Kasumi-1 (cell line): ENCODE results near the gene RHOD.

ENCODE experiments used
- DNase-seq, 2 experiments: peaks; one replicate each; lab custom pipeline; 2025; lab: John Stamatoyannopoulos, UW

The RHOD gene

DNA sequence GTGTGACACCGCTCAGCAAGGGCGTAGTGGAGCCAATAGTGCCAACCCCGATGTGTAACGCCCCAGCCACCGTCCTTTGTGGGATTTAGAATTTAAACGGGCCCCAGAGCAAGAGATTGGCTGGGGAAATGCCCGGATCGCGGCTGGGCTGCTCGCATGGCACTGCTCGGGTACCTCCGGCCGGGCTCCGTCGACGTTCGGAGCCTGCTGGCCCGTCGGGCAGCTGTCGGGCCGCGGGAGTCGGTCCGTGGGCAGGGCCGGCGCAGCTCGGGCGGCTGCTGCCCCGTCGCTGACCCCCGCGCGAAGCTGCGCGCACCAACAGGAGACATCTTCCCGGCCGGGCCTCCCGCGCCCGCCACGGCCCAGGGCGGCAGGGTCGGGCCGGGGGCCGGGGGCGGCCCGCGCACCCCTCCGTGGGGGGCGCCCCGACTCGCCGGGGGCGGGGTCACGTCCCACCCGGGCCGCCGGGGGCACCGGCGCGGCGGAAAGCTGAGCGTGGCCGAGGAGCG is 61.1 kb downstream of the RHOD start:
- peak; percentile 44 to 54 for DNase-seq

DNA sequence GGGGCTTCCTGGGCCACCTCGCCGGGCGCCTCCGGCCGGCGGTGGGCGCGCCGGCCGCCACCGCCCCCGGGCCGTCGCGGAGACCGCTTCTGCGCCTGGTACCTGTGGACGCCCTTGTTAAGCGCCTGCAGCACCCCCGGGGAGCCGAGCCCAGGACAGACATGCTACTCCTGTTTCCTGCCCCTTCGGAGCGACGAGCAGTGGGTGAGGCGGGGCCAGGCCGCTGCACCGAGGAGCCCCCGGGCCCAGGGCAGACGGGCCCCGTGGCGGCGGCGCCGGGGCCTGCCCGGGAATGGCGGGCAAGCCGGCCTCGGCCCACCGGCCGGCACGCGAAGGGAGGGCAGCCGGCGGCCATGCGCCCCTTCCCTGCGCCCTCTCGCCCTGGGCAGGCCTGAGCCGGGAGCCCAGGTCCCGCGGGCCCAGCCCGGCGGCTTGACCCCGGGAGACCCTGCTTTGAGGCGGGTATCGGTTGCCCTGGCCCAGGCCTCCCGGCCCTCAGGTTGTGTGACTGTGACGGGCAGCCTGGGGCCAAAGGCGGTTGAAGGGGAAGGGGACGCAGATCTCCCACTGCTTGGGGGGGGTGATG is 61.6 kb downstream of the RHOD start:
- peak; percentile 12 to 19 for DNase-seq

DNA sequence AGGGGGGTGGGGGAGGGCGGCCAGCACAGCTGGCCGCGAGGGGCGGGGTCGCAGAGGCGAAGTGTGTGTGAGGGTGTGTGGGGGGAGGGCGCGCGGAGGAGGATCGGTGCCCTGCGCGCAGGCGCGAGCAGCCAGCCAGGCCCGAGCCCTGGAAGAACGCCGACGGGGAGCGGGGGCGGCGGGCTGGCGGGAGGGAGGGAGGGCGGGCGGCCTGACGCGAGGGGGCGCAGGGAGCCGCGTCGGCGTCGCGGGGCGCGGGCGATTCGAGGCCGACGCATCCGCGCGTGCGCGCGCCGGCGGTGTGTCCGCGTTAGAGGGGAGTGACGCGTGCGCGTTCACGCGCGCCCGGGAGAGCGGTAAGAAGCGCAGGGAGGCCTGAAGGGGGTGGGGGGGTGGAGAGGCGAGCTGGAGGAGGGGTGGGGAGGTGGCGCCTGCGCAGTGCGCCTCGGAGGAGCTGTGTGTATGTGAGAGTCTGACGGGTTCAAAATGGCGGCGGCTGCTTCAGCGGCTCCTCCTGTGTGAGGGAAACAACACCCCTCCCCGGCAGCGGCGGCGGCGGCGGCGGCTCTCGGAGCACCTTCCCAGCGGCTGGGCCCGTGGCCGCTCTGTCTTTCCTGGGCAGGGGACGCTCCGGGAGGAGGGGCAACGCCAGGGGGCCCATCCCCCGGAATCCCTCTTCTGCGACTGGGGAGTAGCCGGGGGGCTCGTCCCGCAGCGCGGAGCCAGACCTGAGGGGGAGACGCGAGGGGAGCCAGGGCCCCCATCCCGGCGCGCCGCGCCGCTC is 62.3 kb downstream of the RHOD start, which contains the start of gene KDM2A:
KDM2A (plus strand) TSS at position 463 of the 784 bp plus-strand sequence. CDS start 2,054 bp downstream, outside the sequence.
- DNase-seq = peak; percentile 98

DNA sequence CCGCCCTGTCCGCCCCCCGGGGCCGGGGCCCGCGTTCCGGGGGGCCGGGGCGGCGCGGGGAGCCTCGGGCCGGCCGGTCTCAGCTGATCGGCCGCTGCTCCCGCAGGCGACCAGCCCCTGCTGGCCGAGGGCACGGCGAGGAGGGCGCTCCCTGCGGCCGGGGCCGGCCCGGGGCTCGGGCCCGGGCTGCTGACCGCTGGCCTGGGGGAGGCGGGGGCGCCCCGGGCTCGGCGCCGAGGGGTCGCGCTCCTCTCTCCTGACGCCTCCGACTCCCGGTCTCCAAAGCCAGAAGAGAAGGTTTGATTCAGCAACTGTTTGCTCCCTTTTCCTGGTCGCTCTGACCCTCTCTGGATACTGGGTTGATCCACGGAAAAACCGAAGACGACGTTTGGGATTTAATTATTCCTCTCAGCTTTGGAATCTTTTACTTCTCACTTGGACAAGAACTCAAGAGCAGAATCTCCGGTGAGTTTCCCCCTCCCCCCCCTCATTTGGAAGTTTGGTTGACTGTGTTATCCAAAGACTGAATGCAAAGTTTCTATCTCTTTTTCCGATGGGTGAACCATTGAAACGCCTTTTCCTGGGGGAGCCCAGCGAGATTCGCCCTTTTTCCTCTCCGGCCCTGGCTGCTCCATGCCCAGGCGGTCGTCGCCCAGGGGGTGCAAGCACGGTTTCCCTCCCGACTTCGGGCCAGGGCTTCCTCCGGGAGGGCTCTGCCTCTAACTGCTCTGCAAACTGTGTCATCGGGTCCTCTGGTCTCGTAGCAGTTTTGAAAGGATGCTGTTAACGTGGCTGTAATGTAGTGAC is 63.1 kb downstream of the RHOD start:
- peak in 1 of 2 experiments; percentile 18 for DNase-seq

DNA sequence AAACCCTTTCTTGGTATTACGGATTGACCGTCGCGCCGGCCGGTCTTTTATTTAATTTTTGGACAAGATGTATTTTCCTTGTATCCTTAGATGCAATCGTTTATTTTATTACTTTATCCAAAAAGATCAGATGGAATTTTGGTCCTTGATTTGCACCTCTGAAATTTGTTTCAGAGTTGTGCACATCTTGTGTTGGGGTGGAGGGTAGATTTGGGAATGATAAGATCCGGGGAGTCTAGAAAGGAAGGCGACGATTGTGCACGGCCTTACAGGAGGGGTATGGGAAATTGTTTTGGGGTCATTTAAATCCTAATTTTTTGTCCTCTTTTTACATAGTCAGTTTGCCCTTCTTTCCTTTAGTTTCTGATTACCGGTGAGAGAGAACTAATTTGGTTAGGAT is 63.8 kb downstream of the RHOD start:
- DNase-seq = no peak

DNA sequence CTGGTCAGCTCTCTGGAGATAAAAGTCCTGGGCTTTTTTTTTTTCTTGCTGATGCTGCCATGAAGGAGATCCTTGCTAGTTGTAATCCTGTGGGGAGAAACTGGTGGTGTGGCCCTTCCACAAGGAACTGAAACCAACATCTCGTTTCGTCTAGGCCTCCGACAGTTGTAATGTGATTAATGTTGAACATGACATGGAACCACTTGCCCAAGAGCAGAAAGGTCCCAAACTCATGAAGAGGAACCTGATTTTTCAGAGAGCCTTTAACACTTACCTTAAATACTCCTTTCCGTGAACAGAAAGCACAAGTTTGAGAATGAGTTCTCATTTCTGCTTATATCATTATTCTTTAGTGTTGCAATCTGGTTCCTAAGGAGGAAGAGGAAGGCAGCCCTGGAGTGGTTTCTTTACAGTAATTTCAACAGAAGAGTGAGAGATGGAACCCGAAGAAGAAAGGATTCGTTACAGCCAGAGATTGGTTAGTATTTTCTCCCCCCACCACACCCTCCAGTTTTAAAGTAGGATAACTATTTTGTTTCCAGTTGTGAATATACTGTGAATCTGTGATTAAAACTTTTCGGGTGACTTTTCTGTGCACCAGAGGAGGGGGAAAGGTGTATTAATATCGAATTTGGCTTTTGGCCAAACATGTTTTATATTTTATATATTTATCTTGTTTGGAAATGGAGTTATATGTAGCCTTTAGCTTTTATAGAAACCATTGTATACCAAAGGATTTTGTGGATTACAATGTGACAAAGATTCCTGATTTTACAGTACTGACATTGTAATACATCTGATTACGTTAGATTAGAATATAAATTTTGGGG is 64.4 kb downstream of the RHOD start:
- DNase-seq = peak; percentile 76 to 81
